CD4-positive, alpha-beta T cell treated with Interleukin-6 for 4 hours (primary cell): Measurements from ENCODE around the gene POLD2.
A peak's percentile ranks its signal among the peaks of the same experiment; 100 is the strongest.

Experiments used
- DNase-seq: peaks from one replicate; pipeline ENCODE4 v3.0.0-alpha.2; 2020; ENCODE audit warnings: mixed read lengths

POLD2 gene

GRCh38 chr7:44112997-44113763 is 10.2 kb downstream of the POLD2 start:
- no peak for DNase-seq

- no peak for DNase-seq
Measured at GRCh38 chr7:44112231-44112996, 10.9 kb downstream of the POLD2 start.

GRCh38 chr7:44111761-44112160 is 11.6 kb downstream of the POLD2 start:
- DNase-seq, result no peak

DNA sequence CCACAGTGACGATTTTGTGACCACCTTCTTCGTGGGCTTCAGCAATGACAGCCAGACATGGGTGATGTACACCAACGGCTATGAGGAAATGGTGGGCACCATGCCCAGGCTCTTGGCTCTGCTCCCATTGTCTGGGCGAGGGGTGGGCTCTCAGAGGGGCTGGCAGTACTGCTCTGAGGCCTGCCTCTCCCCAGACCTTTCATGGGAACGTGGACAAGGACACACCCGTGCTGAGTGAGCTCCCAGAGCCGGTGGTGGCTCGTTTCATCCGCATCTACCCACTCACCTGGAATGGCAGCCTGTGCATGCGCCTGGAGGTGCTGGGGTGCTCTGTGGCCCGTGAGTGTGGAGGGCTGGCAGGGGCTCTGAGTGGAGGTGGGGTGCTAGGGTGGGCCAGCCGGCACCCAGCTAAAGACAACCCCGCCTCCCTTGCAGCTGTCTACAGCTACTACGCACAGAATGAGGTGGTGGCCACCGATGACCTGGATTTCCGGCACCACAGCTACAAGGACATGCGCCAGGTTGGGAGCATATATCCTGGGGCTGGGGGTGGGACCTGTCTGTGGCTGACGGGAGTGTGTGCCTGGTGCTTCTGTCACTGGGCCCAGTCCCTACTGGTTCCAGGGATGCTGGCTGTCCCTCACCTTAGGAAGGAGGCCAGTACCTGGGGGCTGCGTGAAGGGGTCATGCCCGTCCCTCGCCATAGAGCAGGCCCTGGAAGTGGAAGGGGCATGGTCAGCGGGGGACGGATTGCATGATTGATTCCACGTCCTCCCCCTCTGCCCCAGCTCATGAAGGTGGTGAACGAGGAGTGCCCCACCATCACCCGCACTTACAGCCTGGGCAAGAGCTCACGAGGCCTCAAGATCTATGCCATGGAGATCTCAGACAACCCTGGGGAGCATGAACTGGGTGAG is 12.4 kb downstream of the POLD2 start:
- no peak for DNase-seq

- DNase-seq, result no peak
Measured at GRCh38 chr7:44109991-44110390, 13.4 kb downstream of the POLD2 start.

- no peak for DNase-seq
Measured at GRCh38 chr7:44108768-44109750, 14.3 kb downstream of the POLD2 start.

- no peak for DNase-seq
Measured at GRCh38 chr7:44107961-44108767, 15.2 kb downstream of the POLD2 start.

DNA sequence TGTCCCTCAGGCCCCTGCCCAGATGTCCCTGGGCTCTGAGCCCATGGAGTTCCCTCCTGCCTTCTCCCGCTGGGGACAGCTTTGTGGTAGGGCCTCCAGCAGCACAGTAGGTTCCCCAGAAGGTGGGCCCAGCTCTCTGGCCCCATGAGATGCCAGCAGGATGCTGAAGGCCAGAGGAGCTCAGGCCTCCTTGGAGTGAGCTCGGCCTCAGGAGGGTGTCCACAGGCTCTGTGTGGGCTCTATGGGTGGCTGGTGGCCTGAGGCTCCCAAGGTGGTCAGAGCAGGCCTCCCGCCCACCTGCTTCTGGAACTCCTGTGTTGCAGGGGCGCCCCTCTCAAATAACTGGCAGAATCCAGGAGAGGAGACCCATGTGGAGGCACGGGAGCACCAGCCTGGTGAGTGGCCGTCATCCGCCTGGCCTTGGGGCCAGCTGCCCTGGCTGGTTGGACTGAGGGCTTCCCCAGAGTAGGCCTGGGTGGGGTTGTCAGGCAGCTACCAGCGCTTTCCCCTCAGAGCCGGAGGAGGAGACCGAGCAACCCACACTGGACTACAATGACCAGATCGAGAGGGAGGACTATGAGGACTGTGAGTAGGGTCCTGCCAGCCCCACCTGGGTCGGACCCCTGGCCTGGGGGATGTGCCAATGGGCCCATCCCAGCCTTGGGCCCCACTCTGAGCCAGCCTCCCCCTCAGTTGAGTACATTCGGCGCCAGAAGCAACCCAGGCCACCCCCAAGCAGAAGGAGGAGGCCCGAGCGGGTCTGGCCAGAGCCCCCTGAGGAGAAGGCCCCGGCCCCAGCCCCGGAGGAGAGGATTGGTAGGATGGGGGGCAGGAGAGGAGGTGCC is 16.0 kb downstream of the POLD2 start:
- no peak for DNase-seq

DNA sequence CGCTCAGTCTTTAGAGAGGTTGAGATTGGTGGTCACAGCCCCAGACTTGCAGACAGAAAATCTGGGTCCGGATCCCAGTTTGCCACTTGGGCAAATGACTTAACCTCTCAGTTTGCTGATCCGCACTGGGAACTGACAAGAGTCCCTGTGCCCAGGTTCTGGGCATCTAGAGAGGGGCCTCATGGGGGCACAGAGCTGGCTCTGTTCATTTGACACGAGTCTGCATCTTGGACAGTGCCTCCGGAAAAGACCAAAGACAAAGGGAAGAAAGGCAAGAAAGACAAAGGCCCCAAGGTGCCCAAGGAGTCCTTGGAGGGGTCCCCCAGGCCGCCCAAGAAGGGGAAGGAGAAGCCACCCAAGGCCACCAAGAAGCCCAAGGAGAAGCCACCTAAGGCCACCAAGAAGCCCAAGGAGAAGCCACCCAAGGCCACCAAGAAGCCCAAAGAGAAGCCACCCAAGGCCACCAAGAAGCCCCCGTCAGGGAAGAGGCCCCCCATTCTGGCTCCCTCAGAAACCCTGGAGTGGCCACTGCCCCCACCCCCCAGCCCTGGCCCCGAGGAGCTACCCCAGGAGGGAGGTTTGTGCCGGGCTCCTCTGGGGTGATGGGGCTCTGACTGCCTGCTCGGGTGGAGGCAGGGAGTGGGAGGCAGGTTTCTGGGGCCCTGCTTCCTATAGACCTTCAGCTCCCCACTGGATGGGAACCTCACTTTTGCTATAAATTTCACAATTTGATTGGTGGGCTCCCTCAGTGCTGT is 16.9 kb downstream of the POLD2 start:
- DNase-seq, result no peak

DNA sequence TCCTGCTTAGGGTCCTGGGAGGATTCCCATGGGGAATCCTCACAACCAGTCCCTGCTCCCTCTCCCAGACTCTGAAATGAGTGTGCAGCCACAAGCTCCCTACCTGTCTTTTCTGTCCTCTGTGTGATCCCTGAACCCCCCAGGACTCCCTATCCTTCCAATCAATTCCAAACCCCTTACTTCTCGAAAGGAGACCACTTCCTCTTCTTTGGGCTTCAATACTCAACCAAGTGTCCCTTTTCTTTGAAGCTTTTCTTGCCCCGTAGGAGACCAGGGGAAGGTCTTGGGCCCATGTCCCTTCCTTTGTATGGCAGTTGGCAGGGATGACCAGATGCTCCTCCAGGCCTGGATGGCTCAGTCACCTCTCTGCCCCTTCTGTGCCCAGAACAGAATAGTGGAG is 17.5 kb downstream of the POLD2 start:
- no peak for DNase-seq

DNA sequence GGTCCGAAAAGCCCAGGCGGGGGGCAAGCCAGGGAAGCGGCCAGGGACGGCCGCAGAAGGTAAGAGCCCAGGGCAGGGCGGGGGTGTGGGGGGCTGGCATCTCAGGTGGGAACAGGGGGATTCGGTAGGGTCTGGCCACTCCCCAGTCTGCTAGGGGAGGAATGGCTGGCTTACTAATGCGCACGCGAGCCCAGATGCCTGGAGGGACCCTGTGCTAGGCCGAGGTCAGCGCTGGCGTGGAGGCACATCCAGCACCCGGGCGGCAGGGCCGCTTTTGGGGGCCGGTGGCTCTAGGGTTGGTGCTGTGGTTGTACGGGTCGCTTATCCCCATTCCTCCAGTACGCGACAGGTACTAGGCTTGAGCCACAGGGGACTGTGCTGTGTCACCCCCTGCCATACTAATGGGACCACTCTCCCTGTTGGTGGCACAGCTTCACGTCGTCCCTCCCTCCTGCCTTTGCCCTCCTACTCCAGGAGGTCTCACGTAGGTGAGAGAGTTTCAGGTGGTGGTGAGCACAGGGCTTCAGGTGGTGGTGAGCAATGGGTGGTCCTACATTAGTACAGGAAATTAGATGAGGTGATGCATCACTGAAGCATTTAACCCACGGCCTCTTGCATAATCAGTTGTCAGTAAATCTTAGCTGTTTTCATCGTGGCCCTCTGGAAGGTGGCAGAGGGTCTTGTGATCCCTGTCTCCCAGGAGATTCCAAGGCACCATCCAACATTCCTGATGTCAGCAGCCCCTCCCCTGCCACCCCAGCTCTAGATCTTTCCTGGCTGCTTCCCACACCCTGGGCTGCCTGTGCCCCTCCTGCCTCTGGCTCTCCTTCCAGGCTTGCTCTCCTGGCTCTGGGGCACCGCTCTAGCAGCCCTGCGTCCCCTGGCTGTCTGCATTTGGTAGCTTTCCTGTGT is 18.2 kb downstream of the POLD2 start:
- no peak for DNase-seq

DNA sequence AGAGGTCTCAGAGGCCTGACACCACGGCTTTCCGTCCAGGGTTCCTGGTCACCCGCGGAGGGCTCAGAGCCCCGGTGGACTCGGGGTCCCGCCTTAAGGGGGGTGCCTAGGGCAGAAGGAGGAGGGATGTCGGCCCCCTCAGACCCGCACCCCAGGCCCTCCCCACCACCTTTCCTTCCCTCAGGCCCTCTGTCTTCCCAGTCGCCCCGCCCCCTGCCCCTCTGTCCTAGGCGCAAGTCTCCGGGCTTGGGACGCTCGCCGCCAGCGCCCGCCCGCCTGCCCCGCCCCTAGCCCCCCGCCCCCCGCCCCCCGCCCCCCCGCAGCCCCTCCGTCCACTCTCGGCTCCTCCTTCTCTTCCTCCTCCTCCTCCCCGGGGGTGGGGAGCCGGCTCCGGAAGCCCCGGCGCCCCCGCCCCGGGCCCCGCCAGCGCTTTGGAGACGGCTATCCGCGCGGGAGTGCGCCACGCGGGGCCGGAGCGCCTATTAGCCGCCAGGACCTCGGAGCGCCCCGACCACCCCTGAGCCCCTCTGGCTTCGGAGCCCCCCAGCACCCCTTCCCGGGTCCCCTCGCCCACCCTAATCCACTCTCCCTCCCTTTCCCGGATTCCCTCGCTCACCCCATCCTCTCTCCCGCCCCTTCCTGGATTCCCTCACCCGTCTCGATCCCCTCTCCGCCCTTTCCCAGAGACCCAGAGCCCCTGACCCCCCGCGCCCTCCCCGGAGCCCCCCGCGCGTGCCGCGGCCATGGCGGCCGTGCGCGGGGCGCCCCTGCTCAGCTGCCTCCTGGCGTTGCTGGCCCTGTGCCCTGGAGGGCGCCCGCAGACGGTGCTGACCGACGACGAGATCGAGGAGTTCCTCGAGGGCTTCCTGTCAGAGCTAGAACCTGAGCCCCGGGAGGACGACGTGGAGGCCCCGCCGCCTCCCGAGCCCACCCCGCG is 19.2 kb downstream of the POLD2 start, which contains the start of gene AEBP1:
Gene AEBP1, plus strand, starts transcription at position 423 of the 937 bp plus-strand sequence. Its CDS starts 321 bp downstream, at position 744.
- DNase-seq, result peak; percentile 54

DNA sequence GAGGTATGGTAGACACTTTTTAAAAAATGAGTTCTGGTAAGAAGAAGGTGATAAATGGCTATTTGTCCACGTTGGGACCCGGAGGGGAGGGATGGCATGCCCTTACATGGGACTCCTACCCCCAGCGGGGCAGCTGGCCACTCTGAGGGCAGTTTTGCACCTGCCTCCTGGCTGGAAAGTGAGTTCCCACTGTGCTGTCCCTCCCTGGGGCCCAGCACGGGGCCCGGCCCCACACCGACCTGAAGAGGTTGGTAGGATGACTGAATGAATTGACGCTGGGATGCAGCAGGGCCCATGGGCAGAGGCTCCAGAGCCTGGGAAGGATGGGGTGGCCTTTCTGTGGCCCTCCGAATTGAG is 19.8 kb downstream of the POLD2 start:
- no peak for DNase-seq

- no peak for DNase-seq
Measured at GRCh38 chr7:44102846-44103565, 20.3 kb downstream of the POLD2 start.

DNA sequence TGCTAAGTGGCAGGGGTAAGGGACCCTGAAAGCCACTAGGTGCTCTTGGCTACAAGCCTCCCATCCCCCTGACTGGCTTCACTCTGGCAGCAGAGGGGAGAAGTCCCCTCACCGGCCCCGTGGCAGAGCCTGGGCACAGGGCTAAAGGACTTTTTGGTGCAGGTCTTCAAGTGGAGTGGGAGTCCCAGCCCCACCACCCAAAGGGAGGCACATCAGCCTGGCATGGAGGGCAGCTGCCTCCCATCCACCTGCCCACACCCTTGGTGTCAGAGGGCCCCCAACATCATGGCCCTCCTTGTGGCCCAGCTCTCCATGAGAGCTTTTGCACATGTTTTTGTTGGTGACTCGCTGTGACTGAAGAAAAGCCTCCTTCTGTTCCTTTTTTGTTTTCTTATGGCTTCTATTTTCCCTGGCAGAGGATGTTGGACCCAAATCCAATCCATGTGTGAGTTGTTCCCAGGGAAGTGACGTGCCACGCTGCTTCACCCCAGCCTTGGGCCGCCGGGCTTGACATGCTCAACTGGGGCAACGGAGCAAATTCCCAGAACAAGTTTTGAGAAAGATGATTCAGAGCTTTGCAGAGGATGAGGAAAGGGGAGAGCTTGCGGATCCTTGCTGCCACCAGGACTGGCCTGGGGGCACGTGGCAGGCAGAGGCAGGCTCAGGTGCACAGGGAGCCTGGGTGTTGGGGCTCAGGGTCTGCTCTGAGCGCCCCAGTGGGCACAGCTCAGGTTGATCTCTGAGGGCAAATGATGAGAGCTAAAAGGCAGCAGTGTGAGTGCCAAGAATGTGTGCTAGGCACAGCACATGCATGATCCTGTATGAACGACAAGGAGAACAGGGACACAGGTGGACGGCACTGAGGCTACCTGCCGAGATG is 21.1 kb downstream of the POLD2 start:
- no peak for DNase-seq
